Right lobe of liver (tissue), 6 donors: Measurements from ENCODE around the gene BOLA2. TPM values are rescaled to one million over a fixed set of nuclear protein-coding genes. Genes with fewer than 3 reads are reported as not detected.
"Not testable (repeated sequence)": the region's sequence is repeated elsewhere in the genome, so short reads cannot be mapped to it uniquely, and the experiment has no call there.

Experiments used
- ATAC-seq, 4 donors: fragments of 200-7000 bp; cut with Tn5 transposase; one replicate each; pipeline ENCODE4 v1.9.1; 2020; ENCODE audit warnings: mild to moderate bottlenecking in 4 of 4, moderate library complexity in 4 of 4
- DNase-seq, 3 donors: peaks; one replicate each; pipeline ENCODE4 v3.0.0-alpha.2; 2020
- H3K27ac ChIP-seq, 3 donors: fragments of 200-600 bp; one replicate each; pipeline ENCODE4 v1.8.0; 2022
- H3K27me3 ChIP-seq, 2 donors: fragments of 200-600 bp; one replicate each; pipeline ENCODE4 v1.8.0; 2022
- H3K36me3 ChIP-seq, 4 donors: fragments of 200-600 bp; sonication (generic) in 1 of 4; one replicate each; pipeline versions ENCODE4 v1.5.1 to v1.8.0; 2017 to 2022; ENCODE audit warnings: control low read depth in 1 of 4
- H3K4me1 ChIP-seq, 4 donors: fragments of 200-600 bp; sonication (generic) in 1 of 4; one replicate each; pipeline versions ENCODE4 v1.5.1 to v1.8.0; 2017 to 2022; ENCODE audit warnings: control low read depth in 1 of 4
- H3K4me3 ChIP-seq, 3 donors: fragments of 200-600 bp; one replicate each; pipeline ENCODE4 v1.8.0; 2022
- H3K9me3 ChIP-seq, 4 donors: fragments of 200-600 bp; sonication (generic) in 1 of 4; one replicate each; pipeline versions ENCODE4 v1.5.1 to v1.8.0; 2017 to 2022; ENCODE audit warnings: control low read depth in 1 of 4
- WGBS: methylation state at CpG from one replicate; pipeline ENCODE4 v1.1.6; 2018; ENCODE audit warnings: low coverage, low lambda C conversion rate; ENCODE audit not compliant: insufficient coverage; ENCODE audit errors: missing lambda C conversion rate; 5-methylcytosine and 5-hydroxymethylcytosine counted together
- intact Hi-C, 2 donors: fragments of 100-400 bp; cut with DNase I; formaldehyde crosslinking; loops; one replicate each; pipeline versions ENCODE4 v1.11.2 to v1.14.1; 2022
- long read RNA-seq: library from polyadenylated mRNA; unstranded; transcript quantifications from one replicate; pipeline ENCODE4 v2.0.0, GENCODE V29; 2019
- total RNA-seq, 6 experiments: library from RNA; depleted of rRNA in 2 of 6; stranded (reverse); fragments of >200 nt in 2 of 6; fragmentation: NEBNext Ultra II Directional in 3 of 6; extraction: Animal tissue kit (Norgen Biotek cat#: 25700) in 3 of 6; gene quantifications; one replicate each; pipeline versions ENCODE4 v1.1.0 to v1.2.4, GENCODE V29; 2016 to 2023
- donor health status: DM: no; HTN: yes; CAD: no.
- donor health status: DM: no; HTN: no; CAD: no.
- donor health status: DM: no; HTN: no; CAD: no.
- donor health status: DM: no; HTN: yes; CAD: no.
- donor health status: DM: no; HTN: yes; CAD: no.

Gene BOLA2
- total RNA-seq = 1 to 10 TPM; 1.7 to 6.6 (median 2.7) TPM
- long read RNA-seq, transcript BOLA2-201 (3 exons, 1,012 nt) = major isoform, 5 of 7 reads
- long read RNA-seq, partial matches to known transcripts = 0 of 7 reads
- long read RNA-seq, other reads (novel, unspliced or antisense) = 2 of 7 reads

DNA sequence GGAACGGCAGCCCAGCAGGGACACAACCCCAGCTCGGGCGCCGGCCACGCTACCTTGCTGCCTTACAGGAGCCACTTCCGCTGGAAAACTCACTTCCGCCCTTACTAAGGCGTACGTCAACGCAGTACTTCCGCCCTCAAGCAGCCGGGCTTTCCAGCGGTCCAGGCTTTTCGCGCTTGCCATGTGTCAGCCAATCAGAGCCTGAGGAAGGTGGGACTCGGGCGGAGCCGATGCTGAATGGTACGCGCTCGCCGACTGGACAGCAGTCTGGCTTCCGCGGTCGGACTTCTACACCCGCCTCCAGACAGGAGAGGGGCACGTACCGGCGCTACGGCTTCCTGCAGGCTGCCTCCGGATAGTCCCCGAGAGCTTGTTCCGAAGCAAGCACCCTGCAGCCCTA, at the start of gene BOLA2, which contains the start of gene SLX1B:
TSS of gene BOLA2 (minus strand) at position 83 of the 400 bp plus-strand sequence. CDS start 98 bp downstream, outside the sequence.
TSS of gene SLX1B (plus strand) at position 265 of the 400 bp plus-strand sequence.
- H3K36me3 ChIP-seq, H3K9me3 ChIP-seq, H3K27me3 ChIP-seq, intact Hi-C loops, H3K4me3 ChIP-seq, H3K27ac ChIP-seq, H3K4me1 ChIP-seq, DNase-seq: not testable (repeated sequence)
- WGBS = no CpG with 5 or more reads among the region's 33 CpGs
- ATAC-seq = peak; percentile 90 to 93 (median 92)

DNA sequence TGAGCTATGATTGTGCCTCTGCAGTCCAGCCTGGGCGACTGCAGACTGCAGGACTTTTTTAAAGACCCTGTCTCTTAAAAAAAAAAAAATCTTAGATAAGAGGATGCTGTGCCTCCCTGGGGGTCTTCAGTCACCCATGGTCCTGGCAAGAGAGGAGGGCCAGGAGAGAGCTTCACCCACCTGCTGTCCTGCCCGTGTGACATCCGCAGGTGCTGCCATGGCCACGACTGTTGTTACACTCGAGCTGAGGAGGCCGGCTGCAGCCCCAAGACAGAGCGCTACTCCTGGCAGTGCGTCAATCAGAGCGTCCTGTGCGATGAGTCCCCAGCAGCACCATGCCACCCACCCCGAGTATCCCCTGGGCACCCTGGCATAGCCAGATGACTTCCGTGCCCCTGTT, 28.1 kb upstream of the BOLA2 start:
- intact Hi-C loops, ATAC-seq, H3K9me3 ChIP-seq, H3K27me3 ChIP-seq, H3K4me1 ChIP-seq, H3K36me3 ChIP-seq, H3K4me3 ChIP-seq, H3K27ac ChIP-seq: not testable (repeated sequence)
- DNase-seq = peak; percentile 14 to 56 (median 53)
- WGBS = 80% methylated on average over 1 of the region's 12 CpGs

DNA sequence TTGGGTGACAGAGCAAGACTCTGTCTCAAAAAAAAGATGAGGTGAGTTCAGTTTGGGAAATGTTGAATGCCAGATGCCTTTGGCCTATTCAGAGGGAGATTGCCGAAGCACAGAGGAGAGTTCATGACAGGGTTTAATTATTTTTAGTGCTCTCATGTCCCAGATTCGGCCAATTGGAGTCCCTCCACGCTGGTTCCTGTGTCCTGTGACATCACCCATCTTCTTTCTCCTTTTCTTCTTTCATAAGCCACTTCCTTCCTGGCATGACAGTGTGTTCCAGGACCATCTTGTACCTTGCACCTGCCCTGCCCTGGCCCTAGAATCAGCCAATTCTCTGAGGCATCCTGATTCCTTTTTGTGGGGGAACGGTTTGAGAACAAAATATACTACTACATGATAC, 17.9 kb upstream of the BOLA2 start:
- no CpG with 5 or more reads among the region's 4 CpGs for WGBS
- intact Hi-C loops, H3K4me1 ChIP-seq, H3K36me3 ChIP-seq, H3K27me3 ChIP-seq, DNase-seq, H3K9me3 ChIP-seq, H3K27ac ChIP-seq, H3K4me3 ChIP-seq: not testable (repeated sequence)
- ATAC-seq = peak in 1 of 4 donors; percentile 4

DNA sequence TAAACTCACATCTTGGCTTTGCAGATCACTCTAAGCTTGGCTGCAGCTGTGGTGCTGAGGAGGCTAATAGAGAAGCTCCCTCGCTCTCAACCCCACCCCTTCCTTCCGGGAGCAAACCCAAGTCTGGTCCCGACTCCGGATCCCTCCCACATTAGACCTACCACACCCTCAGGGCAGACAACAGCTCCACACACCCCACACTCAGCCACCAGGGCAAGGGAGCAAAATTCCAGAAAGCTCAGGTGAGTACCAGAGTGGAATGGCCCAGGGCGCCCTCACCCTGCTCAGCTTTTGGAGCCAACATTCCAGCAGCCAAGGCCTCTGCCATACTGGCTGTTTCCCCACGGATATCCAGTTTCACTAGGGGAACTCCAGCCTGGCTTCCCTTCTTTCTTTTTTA, 15.5 kb upstream of the BOLA2 start:
- H3K27me3 ChIP-seq, H3K4me1 ChIP-seq, H3K27ac ChIP-seq, H3K36me3 ChIP-seq, intact Hi-C loops, H3K9me3 ChIP-seq, H3K4me3 ChIP-seq: not testable (repeated sequence)
- DNase-seq = peak; percentile 46 to 78 (median 70)
- WGBS = 32% methylated on average over 5 of the region's 6 CpGs
- ATAC-seq = peak; percentile 73 to 88 (median 81)

DNA sequence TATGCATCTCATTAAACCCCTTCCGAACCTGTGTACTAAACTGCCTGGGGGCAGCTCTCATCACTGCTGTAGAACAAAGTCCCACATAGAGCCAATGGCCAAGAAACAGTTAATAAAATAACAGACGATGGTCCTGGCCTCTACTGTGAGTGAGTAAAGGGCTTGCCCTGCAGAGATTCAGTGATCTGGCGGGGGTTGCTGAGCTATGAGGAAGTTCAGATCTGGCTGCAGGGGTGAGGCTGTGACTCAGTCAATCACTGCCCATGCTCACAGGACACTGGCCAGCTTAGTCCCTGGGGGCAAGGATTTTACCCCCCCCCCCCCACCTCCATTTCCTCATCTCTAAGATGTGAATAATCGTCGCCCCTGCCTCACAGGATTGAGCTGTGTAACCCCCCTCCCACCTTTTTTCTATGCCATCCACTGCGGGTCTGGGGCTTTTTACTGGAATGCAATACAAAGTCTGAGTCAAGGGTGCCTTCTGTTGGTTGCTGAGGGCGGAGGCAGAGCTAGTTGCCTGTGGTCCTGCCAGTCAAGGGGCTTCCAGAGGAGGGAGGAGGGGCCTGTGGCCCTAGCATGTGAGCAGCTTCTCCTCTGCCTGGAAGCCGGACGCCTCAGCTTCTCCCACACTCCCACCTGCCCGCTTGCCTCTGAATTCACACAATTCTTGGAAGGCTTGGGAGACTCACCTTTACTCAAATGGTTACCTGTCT, 13.7 kb upstream of the BOLA2 start:
- intact Hi-C loops, H3K9me3 ChIP-seq, H3K4me3 ChIP-seq, H3K4me1 ChIP-seq, H3K27ac ChIP-seq, DNase-seq, H3K36me3 ChIP-seq, H3K27me3 ChIP-seq: not testable (repeated sequence)
- peak in 1 of 4 donors; percentile 52 for ATAC-seq
- no CpG with 5 or more reads among the region's 10 CpGs for WGBS

DNA sequence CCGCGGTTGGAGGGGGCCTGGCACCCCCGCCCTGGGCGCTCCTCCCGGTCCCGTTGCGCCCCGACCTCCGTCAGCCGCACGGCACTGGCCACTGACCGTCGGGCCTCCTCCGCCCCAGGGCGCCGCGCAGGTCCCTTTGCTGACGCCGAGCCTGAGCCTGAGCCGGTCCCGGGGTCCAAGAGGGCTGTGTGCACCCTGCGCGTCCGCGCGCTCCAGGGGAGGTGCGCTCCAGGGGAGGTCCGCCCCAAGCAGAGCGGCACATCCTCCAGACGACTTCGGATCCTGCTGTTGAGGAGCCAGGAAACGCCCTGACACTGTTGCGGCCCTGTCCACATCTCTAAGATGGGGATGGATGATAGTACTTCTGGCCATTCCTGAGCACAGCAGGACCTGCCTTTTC, 12.8 kb upstream of the BOLA2 start:
- H3K4me3 ChIP-seq, H3K9me3 ChIP-seq, H3K4me1 ChIP-seq, DNase-seq, H3K27me3 ChIP-seq, intact Hi-C loops, H3K36me3 ChIP-seq, H3K27ac ChIP-seq: not testable (repeated sequence)
- peak; percentile 7 to 22 (median 17) for ATAC-seq
- WGBS = no CpG with 5 or more reads among the region's 33 CpGs

DNA sequence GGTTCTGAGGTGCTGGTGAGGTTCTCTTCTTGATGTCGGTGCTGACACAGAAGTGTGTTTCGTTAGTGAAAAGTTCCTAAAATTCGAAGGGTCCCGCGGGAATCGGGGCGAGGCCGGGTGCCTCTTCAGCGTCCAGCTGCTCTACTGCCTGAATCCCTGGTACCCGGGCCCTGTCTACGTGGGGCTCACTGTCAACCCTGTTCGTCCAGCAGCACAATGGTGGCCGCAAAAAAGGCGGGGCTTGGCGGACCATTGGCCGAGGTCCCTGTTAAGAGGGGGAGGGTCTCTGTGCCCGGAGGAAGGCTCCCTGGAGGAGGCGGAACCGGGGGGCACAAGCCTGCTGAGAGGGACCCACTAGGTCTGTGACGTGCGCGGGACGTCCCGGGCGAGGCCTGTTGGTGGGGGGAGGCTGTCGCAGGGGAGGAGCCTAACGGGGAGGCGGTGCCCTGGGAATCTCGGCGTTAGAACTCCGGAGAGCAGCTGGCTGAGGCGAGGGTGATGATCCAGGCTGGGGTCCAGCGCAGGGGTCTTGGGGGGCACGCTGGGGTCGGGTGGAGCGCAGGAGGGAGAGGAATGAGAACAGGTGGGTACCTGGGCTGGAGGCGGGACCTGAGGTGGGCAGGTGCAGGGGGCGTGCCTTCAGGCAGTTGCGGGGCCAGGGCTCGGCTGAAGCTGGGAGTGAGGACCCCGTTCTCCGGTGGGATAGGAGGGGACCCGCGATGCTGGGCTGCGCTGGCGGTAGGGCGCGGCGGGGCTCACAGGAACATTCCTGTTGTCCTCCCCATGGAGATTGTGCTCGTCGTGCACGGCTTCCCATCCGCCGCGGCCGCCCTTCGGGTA, 12.1 kb upstream of the BOLA2 start:
- H3K4me1 ChIP-seq, H3K36me3 ChIP-seq, H3K4me3 ChIP-seq, H3K27me3 ChIP-seq, DNase-seq, H3K27ac ChIP-seq, H3K9me3 ChIP-seq, intact Hi-C loops: not testable (repeated sequence)
- peak; percentile 44 to 58 (median 50) for ATAC-seq
- WGBS = no CpG with 5 or more reads among the region's 57 CpGs

DNA sequence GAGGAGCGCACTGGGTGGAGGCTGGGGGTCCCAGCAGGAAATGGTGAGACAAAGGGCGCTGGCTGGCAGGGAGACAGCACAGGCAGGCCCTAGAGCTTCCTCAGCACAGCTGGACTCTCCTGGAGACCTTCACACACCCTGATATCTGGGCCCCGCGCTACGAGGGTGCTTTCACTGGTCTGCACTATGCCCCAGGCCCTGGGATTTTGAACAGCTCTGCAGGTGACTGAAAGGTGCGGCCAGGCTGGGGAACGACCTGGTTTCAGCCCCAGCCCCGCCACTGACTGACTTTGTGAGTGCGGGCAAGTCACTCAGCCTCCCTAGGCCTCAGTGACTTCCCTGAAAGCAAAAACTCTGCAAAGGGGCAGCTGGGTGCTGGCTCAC, 6.5 kb upstream of the BOLA2 start:
- peak; percentile 33 to 72 (median 48) for ATAC-seq
- intact Hi-C loops, H3K36me3 ChIP-seq, H3K4me1 ChIP-seq, DNase-seq, H3K27ac ChIP-seq, H3K9me3 ChIP-seq, H3K27me3 ChIP-seq, H3K4me3 ChIP-seq: not testable (repeated sequence)
- no CpG with 5 or more reads among the region's 9 CpGs for WGBS

DNA sequence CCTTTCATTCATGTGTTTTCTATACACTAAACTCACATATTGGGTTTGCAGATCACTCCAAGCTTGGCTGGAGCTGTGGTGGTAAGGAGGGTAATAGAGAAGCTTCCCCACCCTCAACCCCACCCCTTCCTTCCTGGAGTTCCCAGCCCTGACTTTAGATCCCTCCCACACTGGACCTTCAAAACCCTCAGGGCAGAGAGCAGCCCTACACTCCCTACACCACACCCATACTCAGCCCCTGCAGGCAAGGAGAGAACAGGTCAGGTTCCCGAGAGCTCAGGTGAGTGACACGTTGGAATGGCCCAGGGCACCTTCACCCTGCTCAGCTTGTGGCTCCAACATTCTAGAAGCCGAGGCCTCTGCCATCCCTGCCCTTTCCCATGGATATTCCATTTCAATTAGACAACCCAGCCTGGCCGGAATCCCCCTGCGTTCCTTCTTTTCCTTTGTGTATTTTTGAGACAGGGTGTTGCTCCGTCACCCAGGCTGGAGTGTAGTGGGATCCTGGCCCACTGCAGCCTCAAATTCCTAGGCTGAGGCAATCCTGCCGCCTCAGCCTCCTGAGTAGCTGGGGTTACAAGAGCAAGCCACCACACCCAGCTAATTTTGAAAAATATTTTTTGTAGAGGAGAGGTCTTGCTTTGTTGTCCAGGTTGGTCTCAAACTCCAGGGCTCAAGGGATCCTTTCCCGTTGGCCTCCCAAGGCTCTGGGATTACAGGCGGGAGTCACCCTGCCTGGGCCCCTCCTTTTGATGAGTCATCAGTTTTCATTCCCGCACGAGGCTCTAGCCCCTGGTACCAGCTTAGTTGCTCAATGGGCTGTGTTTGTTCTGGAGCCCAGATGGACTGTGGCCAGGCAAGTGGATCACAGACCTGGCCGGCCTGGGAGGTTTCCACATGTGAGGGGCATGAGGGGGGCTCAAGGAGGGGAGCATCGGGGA, 5.8 kb upstream of the BOLA2 start, which contains the start of gene SULT1A4:
TSS of gene SULT1A4 (plus strand) at position 208 of the 941 bp plus-strand sequence. CDS start 1,473 bp downstream, outside the sequence.
- H3K27me3 ChIP-seq, DNase-seq, H3K27ac ChIP-seq, H3K4me1 ChIP-seq, H3K9me3 ChIP-seq, H3K4me3 ChIP-seq, intact Hi-C loops, H3K36me3 ChIP-seq: not testable (repeated sequence)
- ATAC-seq = peak; percentile 75 to 86 (median 82)
- WGBS = no CpG with 5 or more reads among the region's 13 CpGs

DNA sequence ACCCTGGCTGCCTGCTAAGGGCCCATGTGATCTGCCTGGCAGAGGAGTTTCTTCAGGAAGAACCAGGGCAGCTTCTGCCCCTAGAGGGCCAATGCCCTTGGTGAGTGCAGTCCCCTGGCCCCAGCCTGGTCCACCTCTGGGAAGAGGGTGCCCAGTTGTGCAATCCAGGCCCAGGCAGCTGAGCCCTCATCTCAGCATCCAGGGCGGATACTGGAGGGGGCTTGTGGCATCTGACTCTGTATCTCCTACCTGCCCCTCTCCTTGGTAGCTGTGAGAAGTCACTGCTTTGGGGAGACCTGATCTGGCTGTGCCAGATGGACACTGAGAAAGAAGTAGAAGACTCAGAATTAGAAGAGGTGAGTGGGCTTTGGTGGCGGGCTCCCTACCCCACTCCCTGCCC, 3.5 kb upstream of the BOLA2 start:
- H3K27me3 ChIP-seq, H3K9me3 ChIP-seq, H3K4me3 ChIP-seq, H3K4me1 ChIP-seq, H3K36me3 ChIP-seq, ATAC-seq, H3K27ac ChIP-seq, intact Hi-C loops: not testable (repeated sequence)
- peak in 2 of 3 donors; percentile 15 to 37 for DNase-seq
- no CpG with 5 or more reads among the region's 2 CpGs for WGBS
